Adrenal gland (tissue), 12 donors: Measurements from ENCODE around the gene DLG4. TPM values are rescaled to one million over a fixed set of nuclear protein-coding genes. Genes with fewer than 3 reads are reported as not detected.

ENCODE experiments used
- DNase-seq, 7 donors: peaks; one replicate each; pipeline ENCODE4 v3.0.0-alpha.2; 2019 to 2020
- H3K27ac ChIP-seq, 5 donors: fragments of 200-600 bp; sonication (generic) in 4 of 5; 1 replicate in 3 of 5; 2 replicates in 2 of 5; pipeline versions ENCODE4 v1.5.1 to v1.8.0; 2016 to 2020; ENCODE audit warnings: mild to moderate bottlenecking in 1 of 5
- H3K27me3 ChIP-seq: fragments of 200-600 bp; 2 replicates; pipeline ENCODE4 v1.8.0; 2021
- H3K36me3 ChIP-seq, 2 donors: fragments of 200-600 bp; replicated peaks in 1 of 2; 1 replicate in 1 of 2; 2 replicates in 1 of 2; pipeline versions ENCODE4 v1.5.1 to v1.8.0; 2018 to 2022
- H3K4me1 ChIP-seq, 2 donors: fragments of 200-600 bp; replicated peaks in 1 of 2; 1 replicate in 1 of 2; 2 replicates in 1 of 2; pipeline versions ENCODE4 v1.5.1 to v1.8.0; 2018 to 2021
- H3K4me3 ChIP-seq, 4 donors: fragments of 200-600 bp; sonication (generic) in 3 of 4; one replicate each; pipeline ENCODE4 v1.5.1; 2016 to 2018
- H3K9me3 ChIP-seq, 3 donors: fragments of 200-600 bp; sonication (generic) in 1 of 3; replicated peaks in 1 of 3; 1 replicate in 2 of 3; 2 replicates in 1 of 3; pipeline versions ENCODE4 v1.5.1 to v1.8.0; 2016 to 2021
- POLR2A ChIP-seq, 2 donors: fragments of 450-650 bp; IDR thresholded peaks; one replicate each; pipeline ENCODE4 v1.6.1; 2017; ENCODE audit warnings: antibody characterized with exemption in 2 of 2, mild to moderate bottlenecking in 2 of 2, moderate library complexity in 1 of 2
- WGBS, 4 donors: extraction: QIAGEN DNeasy Blood & Tissue Kit in 2 of 4; methylation state at CpG; one replicate each; pipeline versions ENCODE4 v1.1.5 to v1.1.7; 2013 to 2017; 5-methylcytosine and 5-hydroxymethylcytosine counted together
- intact Hi-C, 2 donors: fragments of 100-400 bp; cut with DNase I; formaldehyde crosslinking; loops; one replicate each; pipeline versions ENCODE4 v1.14.1 to v1.15.0; 2022 to 2023
- polyA plus RNA-seq, 3 donors: library from polyadenylated mRNA; stranded (reverse); fragments of 200-250 nt in 2 of 3; fragments of 350-450 nt in 1 of 3; fragmentation: Illumina TruSeq in 1 of 3; extraction: RNeasy Lipid Tissue Mini Kit (QIAGEN cat#74804) in 1 of 3; gene quantifications; one replicate each; pipeline ENCODE4 v1.2.3, GENCODE V29; 2013 to 2014
- total RNA-seq, 9 donors: library from RNA; depleted of rRNA in 4 of 9; stranded (reverse); fragments of >200 nt in 4 of 9; fragments of 120-200 nt in 1 of 9; fragmentation: NEBNext Ultra II Directional in 1 of 9; extraction: Animal tissue kit (Norgen Biotek cat#: 25700) in 1 of 9; gene quantifications; one replicate each; pipeline versions ENCODE4 v1.1.0 to v1.2.4, GENCODE V29; 2013 to 2023
- TF ChIP-seq, protein P1 (sequence below), 6 experiments: fragments of 450-650 bp in 4 of 6; fragments of 200-600 bp in 2 of 6; sonication (generic) in 1 of 6; IDR thresholded peaks; 1 replicate in 5 of 6; 2 replicates in 1 of 6; pipeline versions ENCODE4 v1.5.1 to v1.8.0; 2016 to 2021; ENCODE audit warnings: antibody characterized with exemption in 6 of 6, mild to moderate bottlenecking in 2 of 6, moderate library complexity in 1 of 6
- donor health status: healthy with polysubstance abuse.
- donor health status: Bipolar disorder and iron deficiency.
- donor health status: DM: yes; HTN: yes; CAD: no.
- donor health status: DM: no; HTN: no; CAD: no.
- donor health status: DM: no; HTN: no; CAD: no.
- donor health status: DM: yes; HTN: yes; CAD: no.

The DLG4 gene
- total and polyA plus RNA-seq, 12 donors, result 14.1 to 172 (median 30.5) TPM

DNA sequence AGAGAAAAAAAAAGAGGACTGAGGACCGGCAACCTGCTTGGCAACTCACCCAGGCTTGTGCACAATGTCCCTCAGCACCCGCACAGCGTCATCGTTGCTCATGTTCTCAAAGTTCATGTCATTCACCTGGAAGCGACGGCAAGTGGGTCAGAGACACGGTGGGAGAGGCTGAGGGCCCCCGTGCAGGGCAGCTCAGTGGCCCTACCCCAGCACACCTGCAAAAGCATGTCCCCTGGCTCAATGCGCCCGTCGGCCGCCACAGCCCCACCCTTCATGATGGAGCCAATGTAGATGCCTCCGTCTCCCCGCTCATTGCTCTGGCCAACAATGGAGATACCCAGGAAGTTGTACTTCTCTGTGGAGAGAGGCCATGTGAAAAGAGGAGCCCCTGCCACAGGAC is 9.3 kb upstream of the DLG4 start:
- intact Hi-C loops, result no loop called here
- 88 to 92% (median 90%) methylated on average over 5 to 14 of the region's 14 CpGs for WGBS, 4 donors
- DNase-seq, result no peak

DNA sequence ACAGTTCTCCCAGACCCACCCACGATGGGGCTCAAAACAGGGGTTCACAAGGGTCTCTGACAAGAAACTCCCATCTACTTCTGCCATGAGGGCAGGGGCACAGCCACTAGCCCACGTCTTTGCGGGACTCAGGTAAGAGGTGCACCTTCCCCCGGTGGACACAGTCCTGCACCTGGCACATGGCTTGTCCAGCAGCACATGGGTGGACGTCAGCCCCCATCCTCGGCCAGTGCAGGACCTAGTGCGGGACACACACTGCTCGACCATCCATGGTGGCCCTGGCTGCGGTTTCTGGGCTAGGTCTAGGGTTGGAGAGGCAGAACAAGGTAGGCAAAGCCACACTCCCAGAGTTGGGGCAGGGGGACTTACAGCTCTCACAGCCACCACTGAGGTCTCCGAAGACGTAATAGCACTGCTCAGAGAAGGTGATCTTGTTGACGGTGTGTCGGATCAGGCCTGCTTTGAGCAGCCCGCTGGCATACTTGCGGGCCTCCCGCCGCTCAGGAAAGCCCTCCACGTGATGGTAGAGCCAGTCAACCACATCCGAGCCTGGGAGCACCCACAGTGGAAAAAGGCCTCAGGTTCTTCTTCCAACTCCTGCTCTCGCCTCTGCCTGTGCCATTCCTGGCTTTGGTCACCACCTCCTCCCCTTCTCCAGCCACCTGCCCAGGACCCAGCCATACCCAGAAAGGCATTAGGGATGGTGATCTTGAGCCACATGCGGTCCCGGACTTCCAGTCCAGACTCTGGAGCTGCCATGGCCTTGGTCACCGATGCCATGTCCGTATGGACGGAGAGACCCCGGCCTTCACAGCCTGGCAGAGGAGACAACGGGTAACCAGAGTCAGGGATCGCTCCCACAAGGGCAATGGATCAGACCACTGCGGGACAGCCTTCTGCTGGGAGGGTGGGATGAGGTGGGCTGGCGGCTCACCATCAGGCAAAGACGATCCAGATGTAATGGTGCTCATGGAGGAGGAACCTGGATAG is 7.4 kb upstream of the DLG4 start:
- no peak for DNase-seq
- WGBS, 4 donors, result 87 to 95% (median 91%) methylated on average over 16 to 31 of the region's 31 CpGs
- TF ChIP-seq, protein P1, sequence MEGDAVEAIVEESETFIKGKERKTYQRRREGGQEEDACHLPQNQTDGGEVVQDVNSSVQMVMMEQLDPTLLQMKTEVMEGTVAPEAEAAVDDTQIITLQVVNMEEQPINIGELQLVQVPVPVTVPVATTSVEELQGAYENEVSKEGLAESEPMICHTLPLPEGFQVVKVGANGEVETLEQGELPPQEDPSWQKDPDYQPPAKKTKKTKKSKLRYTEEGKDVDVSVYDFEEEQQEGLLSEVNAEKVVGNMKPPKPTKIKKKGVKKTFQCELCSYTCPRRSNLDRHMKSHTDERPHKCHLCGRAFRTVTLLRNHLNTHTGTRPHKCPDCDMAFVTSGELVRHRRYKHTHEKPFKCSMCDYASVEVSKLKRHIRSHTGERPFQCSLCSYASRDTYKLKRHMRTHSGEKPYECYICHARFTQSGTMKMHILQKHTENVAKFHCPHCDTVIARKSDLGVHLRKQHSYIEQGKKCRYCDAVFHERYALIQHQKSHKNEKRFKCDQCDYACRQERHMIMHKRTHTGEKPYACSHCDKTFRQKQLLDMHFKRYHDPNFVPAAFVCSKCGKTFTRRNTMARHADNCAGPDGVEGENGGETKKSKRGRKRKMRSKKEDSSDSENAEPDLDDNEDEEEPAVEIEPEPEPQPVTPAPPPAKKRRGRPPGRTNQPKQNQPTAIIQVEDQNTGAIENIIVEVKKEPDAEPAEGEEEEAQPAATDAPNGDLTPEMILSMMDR (IDR thresholded peaks at IDR 0.05), result no peak
- no peak for TF ChIP-seq POLR2A (IDR thresholded peaks at IDR 0.05)
- Histone ChIP-seq H3K4me1 (peaks cover 10 to 30% of the 10 kb centered on the region in 2 donors), H3K27ac (peak overlapping the region in 2 of 5 donors; percentile 8 to 18), H3K4me3 (no peak overlapping the region), H3K27me3 (no peaks in the 10 kb centered on the region), H3K36me3 (peaks cover 0 to 84% of the 10 kb centered on the region in 2 donors), H3K9me3 (no peaks in the 10 kb centered on the region)
- intact Hi-C loops, result no loop called here

More for the DNA sequence above, 9.3 kb upstream of the DLG4 start:
- no peak for TF ChIP-seq POLR2A (IDR thresholded peaks at IDR 0.05)
- TF ChIP-seq, protein P1 (IDR thresholded peaks at IDR 0.05), result no peak
- Histone ChIP-seq H3K9me3 (no peaks in the 10 kb centered on the region), H3K4me1 (peaks cover 23 to 29% of the 10 kb centered on the region in 2 donors), H3K4me3 (no peak overlapping the region), H3K27ac (no peak overlapping the region), H3K36me3 (peaks cover 0 to 65% of the 10 kb centered on the region in 2 donors), H3K27me3 (no peaks in the 10 kb centered on the region)

DNA sequence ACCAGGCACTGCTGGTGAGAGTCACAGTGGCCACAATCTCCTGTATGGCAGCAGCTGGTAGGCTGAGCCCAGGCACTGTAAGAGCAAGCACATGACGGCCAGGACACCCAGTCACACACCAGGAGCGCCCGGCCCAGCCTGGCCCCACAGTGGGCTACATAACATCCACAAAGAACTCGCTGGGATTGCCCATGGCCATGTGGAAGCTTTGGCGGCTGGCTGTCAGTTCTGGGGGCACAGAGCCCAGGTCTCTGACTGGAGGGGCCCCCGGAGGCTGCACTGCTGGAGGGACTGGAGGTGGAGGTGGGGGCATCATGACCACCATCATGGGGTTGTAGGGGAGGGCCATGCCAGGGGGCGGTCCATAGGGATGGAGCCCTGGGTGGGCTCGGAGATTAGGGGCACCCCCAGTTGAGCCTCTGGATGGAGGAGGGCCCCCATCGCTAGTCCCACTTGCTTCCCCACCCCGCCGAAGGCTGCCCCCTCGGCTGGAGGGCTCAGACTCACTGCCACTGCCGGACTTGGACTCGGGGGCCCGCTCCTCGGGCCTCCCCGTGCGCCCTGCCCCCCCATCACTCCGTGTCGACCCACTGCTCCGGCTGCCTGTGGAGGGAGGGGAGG is 6.2 kb upstream of the DLG4 start:
- H3K9me3 ChIP-seq, result no peaks in the 10 kb centered on the region

More for the DNA sequence above, 6.2 kb upstream of the DLG4 start:
- H3K27me3 ChIP-seq, result no peaks in the 10 kb centered on the region
- 53 to 81% (median 76%) methylated on average over 4 to 21 of the region's 21 CpGs for whole genome bisulfite sequencing, 4 donors
- H3K36me3 ChIP-seq, result peaks cover 0 to 86% of the 10 kb centered on the region in 2 donors
- peak in 1 of 2 donors; percentile 12 for TF ChIP-seq POLR2A (IDR thresholded peaks at IDR 0.05)
- TF ChIP-seq, protein P1 (IDR thresholded peaks at IDR 0.05), result no peak
- peak in 3 of 7 donors; percentile 60 to 69 (median 64) for DNase-seq
- intact Hi-C loops, result no loop called here
- no peak overlapping the region for H3K4me3 ChIP-seq
- peak overlapping the region in 4 of 5 donors; percentile 16 to 59 (median 54) for H3K27ac ChIP-seq
- H3K4me1 ChIP-seq, result peaks cover 22 to 38% of the 10 kb centered on the region in 2 donors
